IMR-90 (cell line): ENCODE data around the gene TNK1. TPM values are rescaled to one million over a fixed set of nuclear protein-coding genes. Genes with fewer than 3 reads are reported as not detected.

Source experiments
- ATAC-seq: fragments of 200-7000 bp; cut with Tn5 transposase; 2 replicates; pipeline ENCODE4 v1.9.1; 2020; ENCODE audit warnings: low read depth, mild to moderate bottlenecking, moderate library complexity
- BruUV-seq: library from RNA; stranded (reverse); fragments of 400-500 nt; replicated peaks from 2 replicates; lab custom pipeline; 2021; lab: Mats Ljungman, UMichigan
- CTCF ChIA-PET: fragments of 300-600 bp; formaldehyde crosslinking; extraction: SDS; loops from one replicate; lab custom pipeline; 2021; ENCODE audit warnings: antibody characterized with exemption; lab: Yijun Ruan, JAX
- POLR2A ChIA-PET: fragments of 300-600 bp; sonication (Branson Sonifier 250); formaldehyde crosslinking; loops from one replicate; lab custom pipeline; 2022; ENCODE audit warnings: antibody characterized with exemption; ENCODE audit not compliant: unreplicated experiment; lab: Charles Lee
- DNase-seq: peaks from one replicate; pipeline ENCODE4 v3.0.0; 2013
- H2AFZ ChIP-seq: replicated peaks from 2 replicates; pipeline ENCODE3; 2013; ENCODE audit warnings: low read length, mild to moderate bottlenecking; ENCODE audit not compliant: poor library complexity
- H2AK5ac ChIP-seq: 2 replicates; pipeline ENCODE4 v1.6.1; 2013; ENCODE audit warnings: low read depth, low read length, inconsistent platforms
- H2AK9ac ChIP-seq: replicated peaks from 2 replicates; pipeline ENCODE3; 2013; ENCODE audit warnings: mild to moderate bottlenecking, low read depth, low read length, moderate library complexity; ENCODE audit not compliant: poor library complexity
- H2BK120ac ChIP-seq: 2 replicates; pipeline ENCODE4 v1.6.1; 2013; ENCODE audit warnings: low read depth, low read length, inconsistent platforms
- H2BK15ac ChIP-seq: 3 replicates; pipeline ENCODE4 v1.6.1; 2013; ENCODE audit warnings: low read depth, low read length, inconsistent platforms
- H2BK20ac ChIP-seq: 2 replicates; pipeline ENCODE4 v1.6.1; 2013; ENCODE audit warnings: low read depth, mild to moderate bottlenecking, inconsistent platforms, low read length, moderate library complexity
- H2BK5ac ChIP-seq: 2 replicates; pipeline ENCODE4 v1.6.1; 2013; ENCODE audit warnings: mild to moderate bottlenecking, low read depth, low read length, inconsistent platforms; ENCODE audit not compliant: poor library complexity, severe bottlenecking
- H3K14ac ChIP-seq: replicated peaks from 2 replicates; pipeline ENCODE4 v1.6.1; 2013; ENCODE audit warnings: low read depth, low read length, inconsistent platforms
- H3K18ac ChIP-seq: 2 replicates; pipeline ENCODE4 v1.6.1; 2013; ENCODE audit warnings: low read depth, low read length, control low read depth
- H3K23ac ChIP-seq: 2 replicates; pipeline ENCODE4 v1.6.1; 2013; ENCODE audit warnings: low read depth, low read length, inconsistent platforms
- H3K27ac ChIP-seq: 2 replicates; pipeline ENCODE4 v1.5.1; 2013; ENCODE audit warnings: mild to moderate bottlenecking, control low read depth, low read length; ENCODE audit not compliant: insufficient read depth
- H3K27me3 ChIP-seq: 2 replicates; pipeline ENCODE4 v1.6.1; 2013; ENCODE audit warnings: low read length; ENCODE audit not compliant: control insufficient read depth, insufficient read depth
- H3K36me3 ChIP-seq: 2 replicates; pipeline ENCODE4 v1.6.1; 2013; ENCODE audit warnings: low read length, mixed read lengths; ENCODE audit not compliant: control insufficient read depth, insufficient read depth
- H3K4ac ChIP-seq: 2 replicates; pipeline ENCODE4 v1.6.1; 2013; ENCODE audit warnings: low read depth, low read length, inconsistent platforms
- H3K4me1 ChIP-seq: 2 replicates; pipeline ENCODE4 v1.6.1; 2013; ENCODE audit warnings: low read length, mixed read lengths; ENCODE audit not compliant: control insufficient read depth, insufficient read depth
- H3K4me2 ChIP-seq: 2 replicates; pipeline ENCODE4 v1.6.1; 2013; ENCODE audit warnings: low read depth, mild to moderate bottlenecking, control low read depth, low read length, moderate library complexity
- H3K4me3 ChIP-seq: 2 replicates; pipeline ENCODE4 v1.5.1; 2013; ENCODE audit warnings: low read depth, mild to moderate bottlenecking, control low read depth, low read length, moderate library complexity; ENCODE audit not compliant: insufficient read depth
- H3K56ac ChIP-seq: 2 replicates; pipeline ENCODE4 v1.6.1; 2013; ENCODE audit warnings: low read length, inconsistent platforms; ENCODE audit not compliant: insufficient read depth; ENCODE audit errors: extremely low read depth
- H3K79me1 ChIP-seq, 2 experiments: 2 replicates each; pipeline ENCODE4 v1.6.1; 2013; ENCODE audit warnings: low read length in 2 of 2, inconsistent platforms in 1 of 2, low read depth in 1 of 2
- H3K9ac ChIP-seq: 2 replicates; pipeline ENCODE4 v1.6.1; 2013; ENCODE audit warnings: low read depth, low read length, control low read depth
- H3K9me1 ChIP-seq: 2 replicates; pipeline ENCODE4 v1.6.1; 2013; ENCODE audit warnings: low read length, inconsistent platforms; ENCODE audit not compliant: insufficient read depth
- H3K9me3 ChIP-seq: 2 replicates; pipeline ENCODE4 v1.6.1; 2013; ENCODE audit warnings: low read length; ENCODE audit not compliant: control insufficient read depth, insufficient read depth
- H4K20me1 ChIP-seq: 2 replicates; pipeline ENCODE4 v1.6.1; 2013; ENCODE audit warnings: low read length, inconsistent platforms; ENCODE audit not compliant: insufficient read depth
- H4K5ac ChIP-seq: 2 replicates; pipeline ENCODE4 v1.6.1; 2013; ENCODE audit warnings: mild to moderate bottlenecking, low read depth, low read length, control low read depth
- H4K8ac ChIP-seq, 2 experiments: 2 replicates each; pipeline ENCODE4 v1.6.1; 2013; ENCODE audit warnings: low read depth in 2 of 2, low read length in 2 of 2, control low read depth in 1 of 2, inconsistent platforms in 1 of 2
- H4K91ac ChIP-seq: 2 replicates; pipeline ENCODE4 v1.6.1; 2013; ENCODE audit warnings: low read depth, low read length, inconsistent platforms; ENCODE audit not compliant: insufficient read depth
- CHD1 ChIP-seq: IDR thresholded peaks from 2 replicates; pipeline ENCODE4 v1.6.1; 2012; ENCODE audit warnings: low read depth, low read length, improper control_type of control experiment
- WGBS, 2 experiments: methylation state at CpG; one replicate each; pipeline versions ENCODE4 v1.1.5 to v1.1.7; 2013; ENCODE audit warnings: missing lambda C conversion rate in 2 of 2; ENCODE audit not compliant: insufficient read length in 1 of 2; ENCODE audit errors: extremely low coverage in 2 of 2; 5-methylcytosine and 5-hydroxymethylcytosine counted together
- dilution Hi-C: fragments of 300-500 bp; cut with HindIII; formaldehyde crosslinking; loops from one replicate; pipeline ENCODE4 v1.14.3; 2018; ENCODE audit warnings: low sequenced_read_pairs; ENCODE audit not compliant: unreplicated experiment
- in situ Hi-C: fragments of 300-500 bp; cut with MboI; formaldehyde crosslinking; loops from 3 replicates; pipeline ENCODE4 v1.14.3; 2019; ENCODE audit warnings: low sequenced_read_pairs, inconsistent platforms, mixed read lengths
- intact Hi-C: fragments of 100-400 bp; cut with micrococcal nuclease; formaldehyde crosslinking; loops from 2 replicates; pipeline ENCODE4 v1.10.0; 2022
- polyA plus RNA-seq, 3 experiments: library from polyadenylated mRNA; depleted of rRNA; stranded (reverse); fragments of >200 nt; gene quantifications; 2 replicates each; pipeline ENCODE4 v1.2.3, GENCODE V29; 2012; ENCODE audit warnings: low replicate concordance in 1 of 3
- total RNA-seq: library from RNA; depleted of rRNA; stranded (reverse); fragments of >200 nt; gene quantifications from 2 replicates; pipeline ENCODE4 v1.2.3, GENCODE V29; 2012
- TF ChIP-seq, protein P1 (sequence below): conservative IDR thresholded peaks from 2 replicates; pipeline ENCODE4 v1.5.1; 2012; ENCODE audit warnings: mild to moderate bottlenecking, low read depth, low read length, improper control_type of control experiment

TNK1 gene
- total and polyA plus RNA-seq, 2 of the 4 experiments (the other 2 are of a cell fraction), result 0.44 to 0.54 TPM

DNA sequence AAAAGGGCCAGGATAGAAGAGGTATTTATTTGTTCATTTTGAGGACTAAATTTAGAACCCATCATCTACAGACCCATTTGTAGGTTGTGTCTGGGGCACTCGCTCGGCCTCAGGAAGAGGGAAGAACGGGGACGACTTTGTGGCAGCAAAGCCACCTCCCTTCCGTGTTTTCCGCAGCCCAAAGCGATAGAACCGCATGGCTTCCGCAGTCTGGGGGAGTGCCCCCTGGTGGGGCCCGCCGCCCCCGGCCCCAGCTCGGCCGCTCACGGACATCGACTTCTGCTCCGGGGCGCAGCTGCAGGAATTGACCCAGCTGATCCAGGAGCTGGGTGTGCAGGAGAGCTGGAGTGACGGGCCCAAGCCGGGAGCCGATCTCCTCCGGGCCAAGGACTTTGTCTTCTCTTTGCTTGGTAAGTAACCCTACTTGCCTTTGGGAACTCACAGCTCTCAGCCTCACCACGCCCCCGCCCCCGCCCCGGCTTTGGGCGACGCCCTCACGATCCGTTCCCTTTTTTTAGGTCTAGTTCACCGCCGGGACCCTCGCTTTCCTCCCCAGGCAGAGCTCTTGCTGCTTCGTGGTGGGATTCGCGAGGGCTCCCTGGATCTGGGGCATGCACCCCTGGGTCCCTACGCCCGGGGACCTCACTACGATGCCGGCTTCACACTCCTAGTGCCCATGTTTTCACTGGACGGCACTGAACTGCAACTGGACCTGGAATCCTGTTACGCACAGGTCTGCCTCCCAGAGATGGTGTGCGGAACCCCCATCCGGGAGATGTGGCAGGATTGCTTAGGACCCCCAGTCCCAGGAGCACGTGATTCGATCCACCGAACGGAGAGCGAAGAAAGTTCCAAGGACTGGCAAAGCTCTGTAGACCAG lies 55.0 kb downstream of the TNK1 start:
- H3K27ac ChIP-seq, result no peak overlapping the region
- ATAC-seq (no peak), DNase-seq (no peak)
- no peak overlapping the region for H2BK15ac ChIP-seq
- no peak overlapping the region for H2BK120ac ChIP-seq
- no peak overlapping the region for H3K18ac ChIP-seq
- H2AFZ ChIP-seq, result peak overlapping the region; percentile 81
- in situ Hi-C loops (no loop called here), intact Hi-C loops (loop anchor here (2.0 to 5.0 kb wide), 2 partner anchors 31 to 84 kb away; partner anchors contain the start of genes KCTD11 and TMEM256), dilution Hi-C loops (no loop called here)
- peak overlapping the region; percentile 74 for H2AK5ac ChIP-seq
- peak overlapping the region; percentile 12; the same call in 1 of the 2 replicates for H3K9ac ChIP-seq
- no peak overlapping the region for H2BK20ac ChIP-seq
- peak overlapping the region; percentile 33 for H3K4me3 ChIP-seq
- 12% methylated on average over 37 of the region's 49 CpGs; no CpG with 5 or more reads in 1 of the 2 experiments for WGBS, 2 experiments
- peaks cover 30% of the 10 kb centered on the region for H3K27me3 ChIP-seq
- H3K14ac ChIP-seq, result no peak overlapping the region
- peaks cover 3% of the 10 kb centered on the region; the same call in 1 of the 2 replicates for H4K20me1 ChIP-seq
- peak overlapping the region; percentile 10; the same call in 1 of the 2 replicates for H3K4ac ChIP-seq
- H3K4me1 ChIP-seq, result peaks cover 8% of the 10 kb centered on the region
- no peaks in the 10 kb centered on the region for H3K9me3 ChIP-seq
- H3K4me2 ChIP-seq, result peak overlapping the region; percentile 68
- no peaks in the 10 kb centered on the region for H3K9me1 ChIP-seq
- H3K36me3 ChIP-seq, result no peaks in the 10 kb centered on the region
- peak overlapping the region; percentile 10; the same call in 1 of the 2 replicates for H4K5ac ChIP-seq
- H3K23ac ChIP-seq, result peak overlapping the region; percentile 54
- peak overlapping the region; percentile 42 to 66; a peak in 3 of 4 replicates for H4K8ac ChIP-seq
- no peak overlapping the region for H2BK5ac ChIP-seq
- H4K91ac ChIP-seq, result no peak overlapping the region
- H3K56ac ChIP-seq, result no peak overlapping the region
- peaks cover 0 to 2% of the 10 kb centered on the region in 2 experiments; a peak in 1 of 4 replicates for H3K79me1 ChIP-seq
- no peak for TF ChIP-seq CHD1
- TF ChIP-seq, protein P1, sequence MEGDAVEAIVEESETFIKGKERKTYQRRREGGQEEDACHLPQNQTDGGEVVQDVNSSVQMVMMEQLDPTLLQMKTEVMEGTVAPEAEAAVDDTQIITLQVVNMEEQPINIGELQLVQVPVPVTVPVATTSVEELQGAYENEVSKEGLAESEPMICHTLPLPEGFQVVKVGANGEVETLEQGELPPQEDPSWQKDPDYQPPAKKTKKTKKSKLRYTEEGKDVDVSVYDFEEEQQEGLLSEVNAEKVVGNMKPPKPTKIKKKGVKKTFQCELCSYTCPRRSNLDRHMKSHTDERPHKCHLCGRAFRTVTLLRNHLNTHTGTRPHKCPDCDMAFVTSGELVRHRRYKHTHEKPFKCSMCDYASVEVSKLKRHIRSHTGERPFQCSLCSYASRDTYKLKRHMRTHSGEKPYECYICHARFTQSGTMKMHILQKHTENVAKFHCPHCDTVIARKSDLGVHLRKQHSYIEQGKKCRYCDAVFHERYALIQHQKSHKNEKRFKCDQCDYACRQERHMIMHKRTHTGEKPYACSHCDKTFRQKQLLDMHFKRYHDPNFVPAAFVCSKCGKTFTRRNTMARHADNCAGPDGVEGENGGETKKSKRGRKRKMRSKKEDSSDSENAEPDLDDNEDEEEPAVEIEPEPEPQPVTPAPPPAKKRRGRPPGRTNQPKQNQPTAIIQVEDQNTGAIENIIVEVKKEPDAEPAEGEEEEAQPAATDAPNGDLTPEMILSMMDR, result 0 out of 2 replicates have a peak, but pooled peaks have one; percentile 8
- CTCF ChIA-PET, result interaction anchor here (0.8 to 1.9 kb wide), 7 partner anchors 8 to 126 kb away, joined by 3 to 12 read pairs (median 6); partner anchors contain the start of genes SENP3 and TMEM256
- H2AK9ac ChIP-seq, result peak overlapping the region; percentile 18
- POLR2A ChIA-PET, result no interaction called here
- BruUV-seq, result no TSS peak
